K562 (cell line): Measurements from ENCODE around the gene LPA. TPM values are rescaled to one million over a fixed set of nuclear protein-coding genes. Genes with fewer than 3 reads are reported as not detected.

Experiments used
- ARHGAP35 ChIP-seq: fragments of 450-650 bp; IDR thresholded peaks from 2 replicates; pipeline ENCODE4 v1.6.1; 2018; ENCODE audit not compliant: partially characterized antibody
- BCL6 ChIP-seq: fragments of 250-450 bp; sonication (Bioruptor Pico); IDR thresholded peaks from 2 replicates; pipeline ENCODE4 v1.4.0; 2020
- CXXC5 ChIP-seq: fragments of 250-450 bp; sonication (Bioruptor Pico); IDR thresholded peaks from 2 replicates; pipeline ENCODE4 v1.8.0; 2022; ENCODE audit warnings: inconsistent platforms, mild to moderate bottlenecking, moderate library complexity
- GTF2F1 ChIP-seq: IDR thresholded peaks from 2 replicates; pipeline ENCODE4 v1.6.1; 2011; ENCODE audit warnings: low read depth, low read length, improper control_type of control experiment
- HMG20A ChIP-seq: fragments of 450-650 bp; formaldehyde crosslinking; conservative IDR thresholded peaks from 2 replicates; pipeline ENCODE4 v1.4.0; 2020; ENCODE audit warnings: mild to moderate bottlenecking, mixed read lengths
- JUNB ChIP-seq: fragments of 450-650 bp; formaldehyde crosslinking; conservative IDR thresholded peaks from 2 replicates; pipeline ENCODE4 v1.4.0; 2020; ENCODE audit warnings: mild to moderate bottlenecking
- KLF13 ChIP-seq: fragments of 450-650 bp; IDR thresholded peaks from 2 replicates; pipeline ENCODE4 v1.6.1; 2016; ENCODE audit warnings: missing genetic modification characterization, low read depth, mild to moderate bottlenecking, missing compliant biosample characterization, moderate library complexity, borderline replicate concordance
- MCM3 ChIP-seq: fragments of 450-650 bp; IDR thresholded peaks from 2 replicates; pipeline ENCODE4 v1.6.1; 2016
- MEIS2 ChIP-seq: fragments of 450-650 bp; IDR thresholded peaks from 2 replicates; pipeline ENCODE4 v1.6.1; 2014; ENCODE audit warnings: mild to moderate bottlenecking; ENCODE audit not compliant: partially characterized antibody
- NELFE ChIP-seq: IDR thresholded peaks from 2 replicates; pipeline ENCODE4 v1.6.1; 2011; ENCODE audit warnings: mild to moderate bottlenecking; ENCODE audit not compliant: insufficient read depth, insufficient read length
- NFATC3 ChIP-seq: fragments of 450-650 bp; IDR thresholded peaks from 2 replicates; pipeline ENCODE4 v1.6.1; 2017; ENCODE audit warnings: mild to moderate bottlenecking
- POLR2A ChIP-seq: fragments of 450-650 bp; conservative IDR thresholded peaks from 2 replicates; pipeline ENCODE4 v1.6.1; 2016
- RBM25 ChIP-seq: fragments of 200-400 bp; formaldehyde crosslinking; IDR thresholded peaks from 2 replicates; pipeline ENCODE4 v1.6.1; 2018; ENCODE audit warnings: low read length, low read depth, moderate library complexity; ENCODE audit not compliant: severe bottlenecking
- TBP ChIP-seq: optimal IDR thresholded peaks from 2 replicates; pipeline ENCODE3; 2011; ENCODE audit warnings: low read depth, low read length, improper control_type of control experiment
- TRIM28 ChIP-seq: fragments of 450-650 bp; IDR thresholded peaks from 2 replicates; pipeline ENCODE4 v1.6.1; 2017
- ZNF224 ChIP-seq: sonication (generic); formaldehyde crosslinking; IDR thresholded peaks from 2 replicates; pipeline ENCODE4 v1.8.0; 2022; ENCODE audit warnings: mild to moderate bottlenecking, missing genetic modification reagents
- polyA plus RNA-seq, 8 experiments: library from polyadenylated mRNA; depleted of rRNA in 4 of 8; stranded (reverse) in 5 of 8; unstranded in 3 of 8; fragments of >200 nt; fragmentation: Nextera tagmentation in 2 of 8; fragmentation: Illumina TruSeq in 1 of 8; extraction: Ambion mirVana in 2 of 8; extraction: Trizol in 1 of 8; gene quantifications; 2 replicates each; pipeline versions ENCODE4 v1.2.1 to v1.2.3, GENCODE V29; 2011 to 2014; ENCODE audit warnings: inconsistent platforms in 1 of 8, missing spikeins in 1 of 8
- total RNA-seq, 7 experiments: library from RNA; depleted of rRNA in 6 of 7; stranded (reverse); fragments of >200 nt in 6 of 7; fragmentation: Illumina TruSeq in 2 of 7; extraction: Trizol in 2 of 7; gene quantifications; 2 replicates each; pipeline versions ENCODE4 v1.2.1 to v1.2.3, GENCODE V29; 2011 to 2021; ENCODE audit warnings: low replicate concordance in 1 of 7
- TF ChIP-seq, protein P1 (sequence below), 2 experiments: fragments of 450-650 bp in 1 of 2; sonication (generic) in 1 of 2; formaldehyde crosslinking in 1 of 2; IDR thresholded peaks; 2 replicates each; pipeline versions ENCODE4 v1.7.1 to v1.9.0; 2016 to 2022; ENCODE audit warnings: inconsistent platforms in 1 of 2, mild to moderate bottlenecking in 1 of 2, missing genetic modification reagents in 1 of 2
- TF ChIP-seq, protein P2 (sequence below): sonication (generic); formaldehyde crosslinking; IDR thresholded peaks from 2 replicates; pipeline ENCODE4 v1.8.0; 2022; ENCODE audit warnings: missing genetic modification reagents, mild to moderate bottlenecking, borderline replicate concordance
- TF ChIP-seq, protein P3 (sequence below): fragments of 450-650 bp; formaldehyde crosslinking; IDR thresholded peaks from 2 replicates; pipeline ENCODE4 v1.4.0; 2020; ENCODE audit warnings: mild to moderate bottlenecking

The LPA gene
- total and polyA plus RNA-seq, 9 of the 15 experiments (the other 6 are each of a cell fraction or from before 2014, with no cell fraction given), result 0.01 to 0.18 (median 0.07) TPM; not detected in 6

DNA sequence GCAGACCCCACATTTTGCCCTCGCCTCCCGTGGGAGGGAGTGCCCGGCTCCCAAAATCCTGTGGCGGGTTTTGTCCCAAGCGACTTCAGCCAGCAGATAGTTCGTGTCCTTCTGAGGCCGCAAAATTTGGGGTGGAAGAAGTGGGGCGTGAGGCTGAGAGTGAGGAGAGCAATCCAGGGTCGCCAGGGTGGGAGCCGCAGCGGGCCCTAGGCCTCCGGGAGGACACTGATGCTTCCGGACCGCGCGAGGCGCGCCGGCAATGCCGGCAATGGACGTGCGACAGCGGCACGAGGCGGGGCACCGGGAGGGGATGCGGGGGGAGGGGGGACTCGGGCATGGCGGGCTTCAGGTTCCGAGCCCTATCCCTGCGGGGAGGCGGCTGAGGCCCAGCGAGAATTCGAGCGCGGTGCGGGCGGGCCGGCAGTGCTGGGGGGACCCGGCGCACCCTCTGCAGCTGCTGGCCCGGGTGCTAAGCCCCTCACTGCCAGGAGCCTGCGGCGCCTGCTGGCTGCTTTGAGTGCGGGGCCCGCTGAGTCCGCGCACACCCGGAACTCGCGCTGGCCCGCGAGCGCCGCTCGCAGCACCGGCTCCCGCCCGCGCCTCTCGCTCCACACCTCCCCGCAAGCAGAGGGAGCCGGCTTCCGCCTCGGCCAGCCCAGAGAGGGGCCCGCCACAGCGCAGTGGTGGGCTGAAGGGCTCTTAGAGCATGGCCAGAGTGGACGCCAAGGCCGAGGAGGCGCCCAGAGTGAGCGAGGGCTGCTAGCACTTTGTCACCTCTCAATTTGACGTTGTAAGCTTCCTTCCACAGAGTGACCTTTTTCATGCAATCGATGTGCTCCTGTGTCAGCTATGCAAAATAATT is 143.8 kb downstream of the LPA start (continued):
- no peak for TF ChIP-seq NFATC3
- peak; percentile 65; the same call in 1 of the 2 replicates for TF ChIP-seq POLR2A
- TF ChIP-seq, protein P1, sequence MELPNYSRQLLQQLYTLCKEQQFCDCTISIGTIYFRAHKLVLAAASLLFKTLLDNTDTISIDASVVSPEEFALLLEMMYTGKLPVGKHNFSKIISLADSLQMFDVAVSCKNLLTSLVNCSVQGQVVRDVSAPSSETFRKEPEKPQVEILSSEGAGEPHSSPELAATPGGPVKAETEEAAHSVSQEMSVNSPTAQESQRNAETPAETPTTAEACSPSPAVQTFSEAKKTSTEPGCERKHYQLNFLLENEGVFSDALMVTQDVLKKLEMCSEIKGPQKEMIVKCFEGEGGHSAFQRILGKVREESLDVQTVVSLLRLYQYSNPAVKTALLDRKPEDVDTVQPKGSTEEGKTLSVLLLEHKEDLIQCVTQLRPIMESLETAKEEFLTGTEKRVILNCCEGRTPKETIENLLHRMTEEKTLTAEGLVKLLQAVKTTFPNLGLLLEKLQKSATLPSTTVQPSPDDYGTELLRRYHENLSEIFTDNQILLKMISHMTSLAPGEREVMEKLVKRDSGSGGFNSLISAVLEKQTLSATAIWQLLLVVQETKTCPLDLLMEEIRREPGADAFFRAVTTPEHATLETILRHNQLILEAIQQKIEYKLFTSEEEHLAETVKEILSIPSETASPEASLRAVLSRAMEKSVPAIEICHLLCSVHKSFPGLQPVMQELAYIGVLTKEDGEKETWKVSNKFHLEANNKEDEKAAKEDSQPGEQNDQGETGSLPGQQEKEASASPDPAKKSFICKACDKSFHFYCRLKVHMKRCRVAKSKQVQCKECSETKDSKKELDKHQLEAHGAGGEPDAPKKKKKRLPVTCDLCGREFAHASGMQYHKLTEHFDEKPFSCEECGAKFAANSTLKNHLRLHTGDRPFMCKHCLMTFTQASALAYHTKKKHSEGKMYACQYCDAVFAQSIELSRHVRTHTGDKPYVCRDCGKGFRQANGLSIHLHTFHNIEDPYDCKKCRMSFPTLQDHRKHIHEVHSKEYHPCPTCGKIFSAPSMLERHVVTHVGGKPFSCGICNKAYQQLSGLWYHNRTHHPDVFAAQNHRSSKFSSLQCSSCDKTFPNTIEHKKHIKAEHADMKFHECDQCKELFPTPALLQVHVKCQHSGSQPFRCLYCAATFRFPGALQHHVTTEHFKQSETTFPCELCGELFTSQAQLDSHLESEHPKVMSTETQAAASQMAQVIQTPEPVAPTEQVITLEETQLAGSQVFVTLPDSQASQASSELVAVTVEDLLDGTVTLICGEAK (IDR thresholded peaks at IDR 0.05), result 0 out of 2 replicates have a peak, but pooled peaks have one; percentile 19
- TF ChIP-seq, protein P1 (CRISPR knock-in tag; IDR thresholded peaks at IDR 0.05), result no peak
- no peak for TF ChIP-seq GTF2F1
- TF ChIP-seq NELFE, result no peak
- TF ChIP-seq MCM3, result no peak
- no peak for TF ChIP-seq BCL6 (CRISPR knock-in tag)
- TF ChIP-seq JUNB (CRISPR knock-in tag), result no peak
- peak; percentile 76 for TF ChIP-seq CXXC5 (CRISPR knock-in tag)
- TF ChIP-seq MEIS2, result no peak
- TF ChIP-seq KLF13 (tag), result no peak
- TF ChIP-seq ZNF224 (CRISPR knock-in tag), result no peak
- TF ChIP-seq TBP, result no peak
- no peak for TF ChIP-seq HMG20A (CRISPR knock-in tag)
- TF ChIP-seq, protein P2, sequence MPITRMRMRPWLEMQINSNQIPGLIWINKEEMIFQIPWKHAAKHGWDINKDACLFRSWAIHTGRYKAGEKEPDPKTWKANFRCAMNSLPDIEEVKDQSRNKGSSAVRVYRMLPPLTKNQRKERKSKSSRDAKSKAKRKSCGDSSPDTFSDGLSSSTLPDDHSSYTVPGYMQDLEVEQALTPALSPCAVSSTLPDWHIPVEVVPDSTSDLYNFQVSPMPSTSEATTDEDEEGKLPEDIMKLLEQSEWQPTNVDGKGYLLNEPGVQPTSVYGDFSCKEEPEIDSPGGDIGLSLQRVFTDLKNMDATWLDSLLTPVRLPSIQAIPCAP (CRISPR knock-in tag), result no peak
- TF ChIP-seq, protein P3, sequence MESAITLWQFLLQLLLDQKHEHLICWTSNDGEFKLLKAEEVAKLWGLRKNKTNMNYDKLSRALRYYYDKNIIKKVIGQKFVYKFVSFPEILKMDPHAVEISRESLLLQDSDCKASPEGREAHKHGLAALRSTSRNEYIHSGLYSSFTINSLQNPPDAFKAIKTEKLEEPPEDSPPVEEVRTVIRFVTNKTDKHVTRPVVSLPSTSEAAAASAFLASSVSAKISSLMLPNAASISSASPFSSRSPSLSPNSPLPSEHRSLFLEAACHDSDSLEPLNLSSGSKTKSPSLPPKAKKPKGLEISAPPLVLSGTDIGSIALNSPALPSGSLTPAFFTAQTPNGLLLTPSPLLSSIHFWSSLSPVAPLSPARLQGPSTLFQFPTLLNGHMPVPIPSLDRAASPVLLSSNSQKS (CRISPR knock-in tag), result no peak
- no peak for TF ChIP-seq TRIM28
- TF ChIP-seq RBM25, result no peak
- TF ChIP-seq ARHGAP35, result no peak
